B cell (primary cell): ENCODE results near the gene CAPN6. TPM values are rescaled to one million over a fixed set of nuclear protein-coding genes. Genes with fewer than 3 reads are reported as not detected.

Experiments used
- ATAC-seq: fragments of 200-7000 bp; cut with Tn5 transposase; one replicate; pipeline ENCODE4 v1.10.0; 2021; ENCODE audit warnings: low read depth, mild to moderate bottlenecking, moderate number of reproducible peaks, moderate library complexity
- CTCF ChIA-PET: fragments of 350-600 bp; sonication (Branson Sonifier 250); formaldehyde crosslinking; loops from one replicate; lab custom pipeline; 2021; ENCODE audit warnings: antibody characterized with exemption, inconsistent platforms; lab: Charles Lee
- POLR2A ChIA-PET: fragments of 350-600 bp; sonication (Branson Sonifier 250); formaldehyde crosslinking; loops from one replicate; lab custom pipeline; 2021; ENCODE audit warnings: antibody characterized with exemption; lab: Charles Lee
- DNase-seq: peaks from one replicate; pipeline ENCODE4 v3.0.0; 2013
- H2AFZ ChIP-seq: 2 replicates; pipeline ENCODE4 v1.6.1; 2012; ENCODE audit warnings: mild to moderate bottlenecking, low read depth, low read length; ENCODE audit not compliant: insufficient read depth, poor library complexity, severe bottlenecking
- H3K27ac ChIP-seq, 2 donors: 1 replicate in 1 of 2; 2 replicates in 1 of 2; pipeline ENCODE4 v1.5.1; 2012 to 2013; ENCODE audit warnings: low read length in 2 of 2, mild to moderate bottlenecking in 2 of 2, moderate library complexity in 1 of 2
- H3K27me3 ChIP-seq, 4 experiments: fragments of 200-600 bp in 1 of 4; sonication (generic) in 1 of 4; replicated peaks in 1 of 4; 1 replicate in 2 of 4; 2 replicates in 2 of 4; pipeline versions ENCODE4 v1.6.1 to v1.7.0; 2013 to 2016; ENCODE audit warnings: low read length in 3 of 4, mild to moderate bottlenecking in 2 of 4, mixed read lengths in 1 of 4, moderate library complexity in 1 of 4; ENCODE audit not compliant: insufficient read depth in 4 of 4, control insufficient read depth in 3 of 4; ENCODE audit errors: control extremely low read depth in 1 of 4
- H3K36me3 ChIP-seq, 2 experiments: replicated peaks in 1 of 2; 1 replicate in 1 of 2; 2 replicates in 1 of 2; pipeline versions ENCODE4 v1.6.1 to v1.7.1; 2013; ENCODE audit warnings: low read length in 1 of 2; ENCODE audit not compliant: insufficient read depth in 2 of 2, control insufficient read depth in 1 of 2; ENCODE audit errors: control extremely low read depth in 1 of 2, extremely low read depth in 1 of 2
- H3K4me1 ChIP-seq, 2 donors: fragments of 200-600 bp in 1 of 2; sonication (generic) in 1 of 2; 1 replicate in 1 of 2; 2 replicates in 1 of 2; pipeline versions ENCODE4 v1.5.1 to v1.6.1; 2013 to 2017; ENCODE audit warnings: low read length in 2 of 2; ENCODE audit not compliant: control insufficient read depth in 2 of 2, insufficient read depth in 2 of 2
- H3K4me2 ChIP-seq: replicated peaks from 2 replicates; pipeline ENCODE3; 2012; ENCODE audit warnings: mild to moderate bottlenecking, low read depth, low read length; ENCODE audit not compliant: poor library complexity, severe bottlenecking
- H3K4me3 ChIP-seq, 5 experiments: fragments of 200-600 bp in 1 of 5; sonication (generic) in 1 of 5; 1 replicate in 3 of 5; 2 replicates in 2 of 5; pipeline versions ENCODE4 v1.5.1 to v1.7.0; 2011 to 2016; ENCODE audit warnings: low read length in 4 of 5, mild to moderate bottlenecking in 4 of 5, low read depth in 2 of 5, control low read depth in 1 of 5, moderate library complexity in 1 of 5; ENCODE audit not compliant: insufficient read depth in 1 of 5; ENCODE audit errors: control extremely low read depth in 1 of 5, extremely low read depth in 1 of 5
- H3K79me2 ChIP-seq: fragments of 200-600 bp; sonication (generic); one replicate; pipeline ENCODE4 v1.6.0; 2016; ENCODE audit warnings: low read length; ENCODE audit not compliant: control insufficient read depth, insufficient read depth
- H3K9ac ChIP-seq: fragments of 200-600 bp; sonication (generic); 2 replicates; pipeline ENCODE4 v1.6.1; 2017; ENCODE audit warnings: mild to moderate bottlenecking, low read length, moderate library complexity
- H3K9me3 ChIP-seq, 3 donors: one replicate each; pipeline versions ENCODE4 v1.6.1 to v1.7.1; 2013; ENCODE audit warnings: low read length in 2 of 3; ENCODE audit not compliant: control insufficient read depth in 2 of 3, insufficient read depth in 1 of 3; ENCODE audit errors: control extremely low read depth in 1 of 3
- H4K20me1 ChIP-seq: 2 replicates; pipeline ENCODE4 v1.6.0; 2012; ENCODE audit warnings: mild to moderate bottlenecking, low read length; ENCODE audit not compliant: insufficient read depth, control insufficient read depth, poor library complexity, severe bottlenecking
- H3K27ac Mint-ChIP-seq: one replicate; pipeline ENCODE4 v1.8.0; 2021; ENCODE audit warnings: mixed read lengths
- H3K27me3 Mint-ChIP-seq: one replicate; pipeline ENCODE4 v1.8.0; 2021; ENCODE audit warnings: mixed read lengths
- H3K4me1 Mint-ChIP-seq: one replicate; pipeline ENCODE4 v1.8.0; 2021; ENCODE audit warnings: mixed read lengths
- H3K4me3 Mint-ChIP-seq: one replicate; pipeline ENCODE4 v1.8.0; 2021; ENCODE audit warnings: mixed read lengths
- H3K9me3 Mint-ChIP-seq: one replicate; pipeline ENCODE4 v1.8.0; 2022; ENCODE audit warnings: mixed read lengths; ENCODE audit not compliant: insufficient read depth
- CTCF ChIP-seq: fragments of 200-600 bp; IDR thresholded peaks from one replicate; pipeline ENCODE4 v1.8.0; 2022; ENCODE audit warnings: antibody characterized with exemption, mild to moderate bottlenecking
- EZH2 ChIP-seq: IDR thresholded peaks from 2 replicates; pipeline ENCODE4 v1.6.1; 2012; ENCODE audit warnings: borderline replicate concordance, low read depth, mild to moderate bottlenecking, moderate library complexity, low read length; ENCODE audit not compliant: insufficient read depth, poor library complexity, severe bottlenecking
- WGBS: methylation state at CpG from one replicate; pipeline ENCODE4 v1.1.5; 2013; ENCODE audit warnings: missing lambda C conversion rate; ENCODE audit not compliant: insufficient coverage; 5-methylcytosine and 5-hydroxymethylcytosine counted together
- intact Hi-C: fragments of 100-400 bp; cut with micrococcal nuclease; formaldehyde crosslinking; loops from one replicate; pipeline ENCODE4 v1.10.0; 2022
- polyA plus RNA-seq: library from polyadenylated mRNA; depleted of rRNA; stranded (reverse); fragments of >200 nt; gene quantifications from 2 replicates; pipeline ENCODE4 v1.2.3, GENCODE V29; 2012
- total RNA-seq, 2 donors: library from RNA; stranded (reverse); fragments of 120-200 nt in 1 of 2; gene quantifications; 1 replicate in 1 of 2; 2 replicates in 1 of 2; pipeline versions ENCODE4 v1.2.3 to v1.2.4, GENCODE V29; 2013 to 2022

CAPN6 gene
- total and polyA plus RNA-seq, 2 donors (not counting 1 experiment from before 2014, with no cell fraction given) = not detected

- Mint-ChIP-seq H3K27me3 (no peaks in the 10 kb centered on the region), H3K4me3 (no peak overlapping the region), H3K9me3 (no peaks in the 10 kb centered on the region), H3K4me1 (no peaks in the 10 kb centered on the region), H3K27ac (no peak overlapping the region)
- Histone ChIP-seq H3K4me2 (no peak overlapping the region), H4K20me1 (no peaks in the 10 kb centered on the region), H3K4me1 (no peaks in the 10 kb centered on the region), H3K79me2 (no peaks in the 10 kb centered on the region), H3K27me3 (no peaks in the 10 kb centered on the region), H2AFZ (no peak overlapping the region), H3K27ac (no peak overlapping the region), H3K36me3 (no peaks in the 10 kb centered on the region), H3K9me3 (no peaks in the 10 kb centered on the region), H3K9ac (no peak overlapping the region), H3K4me3 (no peak overlapping the region)
- no peak for TF ChIP-seq CTCF
- no peak for TF ChIP-seq EZH2
- WGBS = no CpG with 5 or more reads among the region's 7 CpGs
- DNase-seq (no peak), ATAC-seq (no peak)
- intact Hi-C loops = no loop called here
- ChIA-PET POLR2A (no interaction called here), CTCF (no interaction called here)
Observed at GRCh38 chrX:111254896-111255693, 15.2 kb downstream of the CAPN6 start.

- no CpG with 5 or more reads among the region's 2 CpGs for WGBS
- Mint-ChIP-seq H3K4me1 (no peaks in the 10 kb centered on the region), H3K9me3 (no peaks in the 10 kb centered on the region), H3K27ac (no peak overlapping the region), H3K4me3 (no peak overlapping the region), H3K27me3 (peaks cover 7% of the 10 kb centered on the region)
- no peaks in the 10 kb centered on the region for H3K79me2 ChIP-seq
- H3K4me1 ChIP-seq = no peaks in the 10 kb centered on the region
- H3K9ac ChIP-seq = no peak overlapping the region
- DNase-seq (no peak), ATAC-seq (no peak)
- ChIA-PET POLR2A (no interaction called here), CTCF (interaction anchor here (1.1 kb wide), 1 partner anchor 788 kb away, joined by 3 read pairs; no protein-coding TSS in a partner anchor)
- no peak overlapping the region for H3K4me2 ChIP-seq
- H3K4me3 ChIP-seq = no peak overlapping the region
- no peak overlapping the region for H3K27ac ChIP-seq
- intact Hi-C loops = loop anchor here (5.0 kb wide), 1 partner anchor 252 kb away; no protein-coding TSS in a partner anchor
- no peaks in the 10 kb centered on the region for H3K27me3 ChIP-seq
- no peaks in the 10 kb centered on the region for H3K36me3 ChIP-seq
- no peaks in the 10 kb centered on the region for H4K20me1 ChIP-seq
- no peaks in the 10 kb centered on the region for H3K9me3 ChIP-seq
- no peak overlapping the region for H2AFZ ChIP-seq
- no peak for TF ChIP-seq EZH2
- TF ChIP-seq CTCF = no peak
Observed at GRCh38 chrX:111244235-111244750, 26.0 kb downstream of the CAPN6 start.
